ENCODE data around the gene LRRC15. TPM values are rescaled to one million over a fixed set of nuclear protein-coding genes. Genes with fewer than 3 reads are reported as not detected.
A peak's percentile ranks its signal among the peaks of the same experiment; 100 is the strongest.

LRRC15 gene
- total and polyA plus RNA-seq, 8 donors = 0.03 to 6.2 (median 0.16) TPM

DNA sequence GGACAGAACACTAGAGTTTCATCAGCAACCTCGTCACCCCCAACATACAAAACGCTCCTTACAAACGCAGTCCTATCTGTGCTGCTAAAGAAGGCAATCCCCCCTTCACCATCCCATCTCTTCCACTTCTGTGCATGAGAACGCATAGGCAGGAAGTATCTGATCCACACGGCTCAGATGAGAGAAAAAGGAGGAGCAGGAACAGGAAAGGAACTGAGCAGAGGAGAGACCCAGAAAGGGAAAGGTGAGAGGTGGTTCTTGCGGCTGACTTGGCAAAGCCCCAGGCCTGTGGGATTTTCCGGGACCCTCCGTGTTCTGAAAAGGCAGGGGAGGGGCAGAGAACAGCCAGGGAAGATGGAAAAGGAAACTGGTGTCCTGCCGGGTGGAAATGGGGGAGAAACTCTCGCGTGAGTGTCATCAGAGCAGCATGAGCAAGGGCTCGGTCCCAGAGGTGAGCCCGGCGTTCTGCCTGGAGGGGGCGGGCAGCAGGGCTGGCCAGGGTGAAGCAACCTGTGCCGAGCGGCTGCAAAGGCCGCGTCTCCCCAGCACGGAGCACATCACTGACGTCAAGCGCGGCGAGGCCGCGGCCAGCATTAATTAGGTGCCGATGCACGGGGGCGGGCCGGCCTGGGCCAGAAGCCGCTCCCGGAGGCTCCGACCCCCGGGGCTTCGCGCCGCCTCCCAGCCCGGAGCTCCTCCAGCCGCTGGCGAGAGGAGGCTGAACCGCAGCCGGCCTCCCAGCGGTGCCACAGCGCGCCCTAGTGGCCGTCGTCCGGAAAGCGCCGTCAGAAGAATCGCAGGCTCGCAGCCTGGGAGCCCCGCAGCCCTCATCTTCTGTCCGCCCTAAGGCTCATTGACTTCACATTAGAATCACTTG lies 54.2 kb downstream of the LRRC15 start:
- peak; percentile 93 for ATAC-seq
- H3K27ac ChIP-seq = peak overlapping the region; percentile 38 to 46
- peak overlapping the region; percentile 35 to 47 for H3K4me3 ChIP-seq
- H3K4me1 ChIP-seq = peaks cover 4 to 15% of the 10 kb centered on the region in 2 donors
- intact Hi-C loops (cut with DNase I) = loop anchor here in 1 of 2 donors (5.0 to 10.0 kb wide), 2 partner anchors 533 to 651 kb away; no protein-coding TSS in a partner anchor
- TF ChIP-seq, protein P1, sequence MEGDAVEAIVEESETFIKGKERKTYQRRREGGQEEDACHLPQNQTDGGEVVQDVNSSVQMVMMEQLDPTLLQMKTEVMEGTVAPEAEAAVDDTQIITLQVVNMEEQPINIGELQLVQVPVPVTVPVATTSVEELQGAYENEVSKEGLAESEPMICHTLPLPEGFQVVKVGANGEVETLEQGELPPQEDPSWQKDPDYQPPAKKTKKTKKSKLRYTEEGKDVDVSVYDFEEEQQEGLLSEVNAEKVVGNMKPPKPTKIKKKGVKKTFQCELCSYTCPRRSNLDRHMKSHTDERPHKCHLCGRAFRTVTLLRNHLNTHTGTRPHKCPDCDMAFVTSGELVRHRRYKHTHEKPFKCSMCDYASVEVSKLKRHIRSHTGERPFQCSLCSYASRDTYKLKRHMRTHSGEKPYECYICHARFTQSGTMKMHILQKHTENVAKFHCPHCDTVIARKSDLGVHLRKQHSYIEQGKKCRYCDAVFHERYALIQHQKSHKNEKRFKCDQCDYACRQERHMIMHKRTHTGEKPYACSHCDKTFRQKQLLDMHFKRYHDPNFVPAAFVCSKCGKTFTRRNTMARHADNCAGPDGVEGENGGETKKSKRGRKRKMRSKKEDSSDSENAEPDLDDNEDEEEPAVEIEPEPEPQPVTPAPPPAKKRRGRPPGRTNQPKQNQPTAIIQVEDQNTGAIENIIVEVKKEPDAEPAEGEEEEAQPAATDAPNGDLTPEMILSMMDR (IDR thresholded peaks at IDR 0.05) = peak; percentile 91 to 96
- H3K27me3 ChIP-seq = peaks cover 0 to 58% of the 10 kb centered on the region in 2 donors
- no peaks in the 10 kb centered on the region for H3K36me3 ChIP-seq
- peaks cover 0 to 11% of the 10 kb centered on the region in 2 donors for H3K9me3 ChIP-seq
- peak; percentile 80 to 97 (median 90) for DNase-seq

DNA sequence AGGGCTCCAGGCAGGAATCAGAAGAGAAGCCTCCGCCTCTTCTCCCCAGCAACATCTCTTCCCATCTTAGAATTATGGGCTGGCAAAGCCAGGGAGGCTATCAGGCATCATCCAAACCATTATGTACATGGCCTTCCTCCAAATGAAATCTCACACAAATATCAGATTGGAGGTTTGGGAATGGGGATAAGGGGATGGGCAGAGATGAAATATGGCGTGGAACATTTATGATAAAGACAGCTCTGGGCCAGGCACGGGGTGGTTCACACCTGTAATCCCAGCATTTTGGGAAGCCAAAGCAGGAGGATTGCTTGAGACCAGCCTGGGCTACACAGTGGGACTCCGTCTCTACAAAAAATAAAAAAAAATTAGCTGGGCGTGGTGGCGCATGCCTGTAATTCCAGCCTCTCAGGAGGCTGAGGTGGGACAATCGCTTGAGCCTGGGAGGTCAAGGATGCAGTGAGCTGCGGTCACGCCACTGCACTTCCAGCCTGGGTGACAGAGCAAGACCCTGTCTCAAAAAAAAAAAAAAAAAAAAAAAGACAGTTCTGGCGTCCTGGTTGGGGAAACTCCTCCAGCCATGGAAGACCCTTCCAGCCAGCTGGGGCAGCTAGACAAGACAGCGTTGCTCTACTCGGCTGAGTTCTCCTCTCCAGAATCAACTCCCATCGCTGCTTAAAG lies 55.0 kb downstream of the LRRC15 start:
- peak overlapping the region in 1 of 2 donors; percentile 47 for H3K4me3 ChIP-seq
- H3K27me3 ChIP-seq = peaks cover 0 to 58% of the 10 kb centered on the region in 2 donors

DNA sequence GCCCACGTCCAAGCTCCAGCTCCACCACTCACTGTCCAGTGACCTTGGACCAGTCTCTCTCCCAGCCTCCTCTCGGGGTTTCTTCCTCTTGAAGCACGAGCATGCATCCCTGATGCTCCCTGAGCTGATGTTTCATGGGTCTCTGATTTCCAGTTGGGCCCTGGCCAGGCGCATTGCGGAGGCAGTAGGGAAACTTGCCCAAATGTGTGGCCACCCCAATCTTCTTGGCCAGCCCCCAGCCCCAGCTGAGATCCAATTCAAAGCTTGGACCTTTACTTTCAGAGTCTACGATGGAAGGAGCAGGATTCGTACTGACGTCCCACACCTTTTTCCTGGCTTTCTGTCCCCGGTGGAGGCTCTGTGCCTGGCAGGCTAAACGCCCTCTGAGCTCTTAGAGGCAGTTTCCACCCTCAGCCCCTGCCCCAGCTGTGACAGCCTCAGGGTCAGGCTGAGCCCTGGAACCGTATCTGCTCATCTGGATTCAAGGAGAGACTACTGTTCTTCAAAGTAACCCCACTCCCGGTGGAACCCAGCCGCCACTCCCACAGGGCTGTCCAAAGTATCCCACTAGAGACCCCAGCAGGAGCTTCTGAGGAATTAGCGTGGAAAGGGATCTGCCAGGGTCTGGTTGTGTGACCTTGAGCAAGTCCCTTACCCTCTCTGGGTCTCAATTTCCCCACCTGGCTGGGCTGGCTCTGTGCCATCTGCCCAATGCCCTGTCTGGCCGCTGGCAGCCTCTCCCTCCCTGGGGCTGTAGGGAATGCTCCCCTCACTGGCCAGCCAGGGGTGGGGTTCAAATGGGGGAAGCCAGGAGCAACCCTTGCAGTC lies 55.8 kb downstream of the LRRC15 start:
- Histone ChIP-seq H3K27ac (no peak overlapping the region), H3K36me3 (no peaks in the 10 kb centered on the region), H3K9me3 (peaks cover 0 to 4% of the 10 kb centered on the region in 2 donors), H3K27me3 (peaks cover 0 to 58% of the 10 kb centered on the region in 2 donors), H3K4me1 (peaks cover 4 to 15% of the 10 kb centered on the region in 2 donors), H3K4me3 (no peak overlapping the region)
- TF ChIP-seq, protein P1 (IDR thresholded peaks at IDR 0.05) = no peak
- DNase-seq = peak in 2 of 4 donors; percentile 69 to 75
- intact Hi-C loops (cut with DNase I) = loop anchor here in 1 of 2 donors (5.0 to 10.0 kb wide), 2 partner anchors 176 to 649 kb away; partner anchors contain the start of gene HES1
- no peak for ATAC-seq

More for the DNA sequence above, 55.0 kb downstream of the LRRC15 start:
- ATAC-seq = no peak
- Histone ChIP-seq H3K27ac (no peak overlapping the region), H3K36me3 (no peaks in the 10 kb centered on the region), H3K9me3 (peaks cover 0 to 11% of the 10 kb centered on the region in 2 donors), H3K4me1 (peaks cover 4 to 15% of the 10 kb centered on the region in 2 donors)
- DNase-seq = peak in 1 of 4 donors; percentile 32
- intact Hi-C loops (cut with DNase I) = loop anchor here in 1 of 2 donors (5.0 to 10.0 kb wide), 3 partner anchors 177 to 650 kb away; partner anchors contain the start of gene HES1
- TF ChIP-seq, protein P1 (IDR thresholded peaks at IDR 0.05) = no peak

DNA sequence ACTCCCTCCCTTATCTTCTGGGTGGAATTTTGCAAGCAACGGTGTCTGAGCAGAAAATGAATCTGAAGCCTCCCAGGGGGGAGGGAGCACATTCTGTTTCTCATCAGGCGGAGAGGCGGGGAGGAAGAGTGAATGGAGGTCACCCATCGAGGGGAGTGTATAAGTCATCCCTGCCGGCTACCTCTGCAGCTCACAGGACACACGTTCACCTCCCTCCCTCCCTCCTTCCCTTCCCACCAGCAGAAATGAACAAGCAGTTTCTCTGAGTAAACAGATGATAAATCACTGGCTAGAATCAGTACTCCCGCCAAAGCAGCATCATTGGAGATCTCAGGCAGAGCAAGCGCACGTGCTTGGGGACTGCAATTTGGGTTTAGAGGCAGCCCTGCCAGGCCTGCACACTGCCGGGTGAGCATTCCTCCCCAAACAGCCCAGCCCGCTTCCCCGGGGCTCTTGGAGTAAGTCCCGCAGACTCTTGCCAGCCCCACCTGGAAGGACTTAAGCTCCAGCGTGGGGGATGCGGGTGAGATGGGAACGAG lies 56.7 kb downstream of the LRRC15 start:
- intact Hi-C loops (cut with DNase I) = loop anchor here in 1 of 2 donors (5.0 to 10.0 kb wide), 2 partner anchors 176 to 648 kb away; partner anchors contain the start of gene HES1
- TF ChIP-seq, protein P1 (IDR thresholded peaks at IDR 0.05) = no peak
- Histone ChIP-seq H3K9me3 (no peaks in the 10 kb centered on the region), H3K4me3 (no peak overlapping the region), H3K4me1 (peaks cover 4 to 15% of the 10 kb centered on the region in 2 donors), H3K36me3 (no peaks in the 10 kb centered on the region), H3K27ac (no peak overlapping the region), H3K27me3 (peaks cover 0 to 59% of the 10 kb centered on the region in 2 donors)
- DNase-seq (peak in 2 of 4 donors; percentile 53 to 73), ATAC-seq (no peak)
